Neural progenitor cell (in vitro differentiated cells): ENCODE measurements around the gene PTPRK. TPM values are rescaled to one million over a fixed set of nuclear protein-coding genes. Genes with fewer than 3 reads are reported as not detected.

ENCODE experiments used
- DNase-seq: peaks from one replicate; pipeline ENCODE4 v3.0.0-alpha.2; 2016; ENCODE audit warnings: low spot score
- H2AFZ ChIP-seq: fragments of 200-600 bp; sonication (generic); replicated peaks from 2 replicates; pipeline ENCODE4 v1.6.1; 2016; ENCODE audit warnings: antibody characterized with exemption
- H3F3A ChIP-seq: fragments of 200-600 bp; sonication (generic); 2 replicates; pipeline ENCODE4 v1.6.1; 2016; ENCODE audit warnings: antibody characterized with exemption, low read depth
- H3K27ac ChIP-seq: fragments of 200-600 bp; sonication (generic); 2 replicates; pipeline ENCODE4 v1.5.1; 2016; ENCODE audit warnings: mild to moderate bottlenecking
- H3K27me3 ChIP-seq: fragments of 200-600 bp; sonication (generic); 2 replicates; pipeline ENCODE4 v1.6.1; 2016; ENCODE audit warnings: mild to moderate bottlenecking, moderate library complexity
- H3K36me3 ChIP-seq: fragments of 200-600 bp; sonication (generic); 2 replicates; pipeline ENCODE4 v1.5.1; 2016
- H3K4me1 ChIP-seq: fragments of 200-600 bp; sonication (generic); 2 replicates; pipeline ENCODE4 v1.6.1; 2016; ENCODE audit warnings: mixed run types
- H3K4me2 ChIP-seq: fragments of 200-600 bp; sonication (generic); 2 replicates; pipeline ENCODE4 v1.6.1; 2016
- H3K4me3 ChIP-seq: fragments of 200-600 bp; sonication (generic); 2 replicates; pipeline ENCODE4 v1.5.1; 2016
- H3K79me2 ChIP-seq: fragments of 200-600 bp; sonication (generic); 2 replicates; pipeline ENCODE4 v1.6.1; 2016; ENCODE audit warnings: low read depth
- H3K9ac ChIP-seq: fragments of 200-600 bp; sonication (generic); 2 replicates; pipeline ENCODE4 v1.6.1; 2016
- H3K9me3 ChIP-seq: fragments of 200-600 bp; sonication (generic); 2 replicates; pipeline ENCODE4 v1.5.1; 2016; ENCODE audit warnings: low read depth
- H4K20me1 ChIP-seq: fragments of 200-600 bp; sonication (generic); 2 replicates; pipeline ENCODE4 v1.6.1; 2016; ENCODE audit warnings: low read depth
- H3K27ac Mint-ChIP-seq: 3 replicates; pipeline ENCODE4 v1.8.0; 2021; ENCODE audit warnings: mixed read lengths
- H3K27me3 Mint-ChIP-seq: 2 replicates; pipeline ENCODE4 v1.8.0; 2022; ENCODE audit warnings: low read depth, mild to moderate bottlenecking, inconsistent platforms, moderate library complexity, mixed read lengths; ENCODE audit not compliant: insufficient read depth
- H3K36me3 Mint-ChIP-seq: 3 replicates; pipeline ENCODE4 v1.8.0; 2021; ENCODE audit warnings: mixed read lengths
- H3K4me1 Mint-ChIP-seq: 3 replicates; pipeline ENCODE4 v1.8.0; 2021; ENCODE audit warnings: mixed read lengths
- H3K4me3 Mint-ChIP-seq: 3 replicates; pipeline ENCODE4 v1.8.0; 2021; ENCODE audit warnings: mild to moderate bottlenecking, moderate library complexity, mixed read lengths
- H3K9me3 Mint-ChIP-seq: 3 replicates; pipeline ENCODE4 v1.8.0; 2020; ENCODE audit warnings: mixed read lengths
- CTCF ChIP-seq: fragments of 200-600 bp; sonication (generic); IDR thresholded peaks from 2 replicates; pipeline ENCODE4 v1.5.1; 2017; ENCODE audit warnings: antibody characterized with exemption, mild to moderate bottlenecking
- EZH2 ChIP-seq: fragments of 200-600 bp; sonication (generic); IDR thresholded peaks from 2 replicates; pipeline ENCODE4 v1.6.1; 2017; ENCODE audit warnings: antibody characterized with exemption, mild to moderate bottlenecking, moderate library complexity
- EZH2phosphoT487 ChIP-seq: fragments of 200-600 bp; sonication (generic); IDR thresholded peaks from 2 replicates; pipeline ENCODE4 v1.6.1; 2017; ENCODE audit warnings: antibody characterized with exemption
- total RNA-seq: library from RNA; depleted of rRNA; stranded (reverse); fragments of >200 nt; gene quantifications from 2 replicates; pipeline ENCODE4 v1.2.3, GENCODE V29; 2015; ENCODE audit warnings: low replicate concordance

PTPRK gene
- total RNA-seq, 1 donor from 2014 or later = 35.0 TPM

DNA sequence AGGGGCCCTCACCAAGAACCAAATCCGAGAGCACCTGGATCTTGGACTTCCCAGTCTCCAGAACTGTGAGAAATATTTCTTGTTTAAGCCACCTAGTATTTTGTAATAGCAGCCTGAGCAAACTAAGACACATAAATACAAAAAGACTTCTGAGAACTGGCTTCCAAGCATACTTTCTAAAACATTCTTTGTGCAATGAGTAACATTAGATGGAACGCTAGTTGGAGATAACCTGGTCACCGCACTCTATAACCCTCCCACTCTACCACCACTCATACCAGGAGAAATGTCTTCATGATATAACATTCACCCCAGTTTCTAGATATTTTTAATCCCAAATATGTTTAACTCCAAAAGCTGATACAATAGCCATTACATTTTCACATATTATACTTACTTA is 450.0 kb downstream of the PTPRK start:
- TF ChIP-seq CTCF (no peak), EZH2 (no peak), EZH2phosphoT487 (no peak)
- Histone ChIP-seq H3K27me3 (no peaks in the 10 kb centered on the region), H3K4me2 (no peak overlapping the region), H3K4me1 (peaks cover 15% of the 10 kb centered on the region), H3K27ac (no peak overlapping the region), H2AFZ (no peak overlapping the region), H3K9ac (no peak overlapping the region), H3F3A (no peaks in the 10 kb centered on the region), H3K79me2 (no peaks in the 10 kb centered on the region), H3K4me3 (no peak overlapping the region), H3K9me3 (no peaks in the 10 kb centered on the region), H3K36me3 (no peaks in the 10 kb centered on the region), H4K20me1 (no peaks in the 10 kb centered on the region)
- Mint-ChIP-seq H3K9me3 (no peaks in the 10 kb centered on the region), H3K4me3 (no peak overlapping the region), H3K27ac (no peak overlapping the region), H3K36me3 (no peaks in the 10 kb centered on the region), H3K27me3 (no peaks in the 10 kb centered on the region), H3K4me1 (peaks cover 18% of the 10 kb centered on the region)
- DNase-seq = no peak

DNA sequence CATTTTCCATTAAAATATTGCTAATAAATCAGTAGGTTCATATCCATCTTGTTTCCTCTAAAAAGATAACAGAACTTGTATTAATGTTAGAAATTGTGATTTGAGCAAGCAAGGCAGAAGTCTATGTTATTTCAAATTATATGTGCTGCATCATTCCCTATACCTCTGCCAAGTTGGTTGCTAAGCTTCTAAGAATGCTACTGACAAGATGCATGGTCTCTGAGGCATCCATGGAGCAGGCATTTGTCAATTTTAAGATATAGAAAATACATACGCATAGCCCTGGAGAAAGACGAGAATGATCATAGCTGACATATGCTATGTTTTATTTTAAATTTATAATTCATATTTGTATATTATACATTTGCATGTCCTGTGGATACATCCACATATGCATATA is 451.2 kb downstream of the PTPRK start:
- H3K4me1 ChIP-seq = peaks cover 15% of the 10 kb centered on the region
- H3K79me2 ChIP-seq = no peaks in the 10 kb centered on the region
- no peaks in the 10 kb centered on the region for H3K9me3 ChIP-seq
- Mint-ChIP-seq H3K4me3 (no peak overlapping the region), H3K4me1 (peaks cover 18% of the 10 kb centered on the region), H3K27me3 (no peaks in the 10 kb centered on the region), H3K36me3 (no peaks in the 10 kb centered on the region), H3K27ac (no peak overlapping the region), H3K9me3 (no peaks in the 10 kb centered on the region)
- H3K4me3 ChIP-seq = no peak overlapping the region
- no peak overlapping the region for H2AFZ ChIP-seq
- no peak for TF ChIP-seq EZH2
- no peaks in the 10 kb centered on the region for H4K20me1 ChIP-seq
- no peaks in the 10 kb centered on the region for H3K27me3 ChIP-seq
- no peak overlapping the region for H3K4me2 ChIP-seq
- no peak overlapping the region for H3K9ac ChIP-seq
- no peak for DNase-seq
- no peaks in the 10 kb centered on the region for H3F3A ChIP-seq
- no peak overlapping the region for H3K27ac ChIP-seq
- H3K36me3 ChIP-seq = no peaks in the 10 kb centered on the region

DNA sequence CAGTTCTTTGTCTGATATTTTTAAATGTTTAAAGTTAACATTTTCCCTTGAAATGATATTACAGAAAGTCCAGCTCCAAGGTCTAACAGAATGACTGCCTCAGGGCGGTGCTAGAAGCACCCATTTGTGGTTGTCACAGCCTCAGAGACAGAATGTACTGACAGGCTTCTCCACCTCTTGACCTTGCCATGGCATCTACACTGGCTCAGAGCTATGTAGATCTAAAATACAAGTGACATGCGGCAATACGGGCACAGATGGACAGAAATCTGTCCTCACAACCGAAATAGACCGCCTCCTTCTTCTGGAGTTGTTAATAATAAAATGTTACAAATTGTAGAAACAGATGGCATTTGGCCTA is 452.3 kb downstream of the PTPRK start:
- Histone ChIP-seq H3K4me1 (peaks cover 15% of the 10 kb centered on the region), H3K27me3 (no peaks in the 10 kb centered on the region), H3K9me3 (no peaks in the 10 kb centered on the region), H3K36me3 (no peaks in the 10 kb centered on the region), H4K20me1 (no peaks in the 10 kb centered on the region), H3K9ac (no peak overlapping the region), H2AFZ (no peak overlapping the region), H3K4me2 (no peak overlapping the region), H3F3A (no peaks in the 10 kb centered on the region), H3K79me2 (no peaks in the 10 kb centered on the region), H3K4me3 (no peak overlapping the region), H3K27ac (no peak overlapping the region)
- TF ChIP-seq CTCF (no peak), EZH2phosphoT487 (no peak), EZH2 (no peak)
- Mint-ChIP-seq H3K9me3 (no peaks in the 10 kb centered on the region), H3K4me1 (peaks cover 18% of the 10 kb centered on the region), H3K27ac (peak overlapping the region; percentile 17), H3K27me3 (no peaks in the 10 kb centered on the region), H3K36me3 (no peaks in the 10 kb centered on the region), H3K4me3 (no peak overlapping the region)
- DNase-seq = no peak

DNA sequence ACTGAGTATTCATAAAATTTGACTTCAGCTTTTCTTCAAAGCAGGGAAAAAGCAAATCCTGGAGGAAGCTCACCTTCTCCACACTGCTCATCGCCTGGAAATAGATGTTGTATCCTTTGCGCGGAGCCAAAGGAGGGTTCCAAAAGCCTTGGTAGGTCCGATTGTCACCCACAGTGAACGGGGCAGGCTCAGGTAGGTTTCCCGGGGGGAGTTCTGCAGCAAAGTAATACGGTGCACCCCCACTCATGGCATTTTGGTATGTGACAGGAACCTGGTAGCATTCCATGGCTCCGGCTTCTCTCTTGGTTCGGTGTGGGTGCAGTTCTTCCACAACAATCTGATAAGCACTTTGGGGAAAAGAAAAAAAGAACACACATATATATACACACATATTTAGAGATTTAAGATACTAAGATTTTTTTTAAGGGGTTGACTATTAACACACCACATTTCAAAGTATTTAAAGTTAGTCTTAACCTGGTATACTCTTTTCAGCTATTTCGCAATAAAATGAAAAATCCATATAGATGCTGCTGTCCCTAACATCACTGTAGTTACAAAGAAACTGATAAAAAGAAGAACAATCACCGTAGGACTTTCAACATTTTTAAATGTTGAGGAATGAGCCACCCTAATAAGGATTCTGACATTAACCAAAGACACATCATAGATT is 452.8 kb downstream of the PTPRK start:
- peaks cover 15% of the 10 kb centered on the region for H3K4me1 ChIP-seq
- no peak overlapping the region for H2AFZ ChIP-seq
- H3K27ac ChIP-seq = no peak overlapping the region
- no peaks in the 10 kb centered on the region for H3K79me2 ChIP-seq
- H3K9me3 ChIP-seq = no peaks in the 10 kb centered on the region
- H3K27me3 Mint-ChIP-seq = no peaks in the 10 kb centered on the region
- no peaks in the 10 kb centered on the region for H3K36me3 Mint-ChIP-seq
- no peak for DNase-seq
- H3K4me3 ChIP-seq = no peak overlapping the region
- H4K20me1 ChIP-seq = no peaks in the 10 kb centered on the region
- no peak overlapping the region for H3K9ac ChIP-seq
- no peaks in the 10 kb centered on the region for H3K27me3 ChIP-seq
- TF ChIP-seq EZH2 = no peak
- no peak for TF ChIP-seq EZH2phosphoT487
- no peak for TF ChIP-seq CTCF
- H3K36me3 ChIP-seq = no peaks in the 10 kb centered on the region
- H3F3A ChIP-seq = no peaks in the 10 kb centered on the region
- H3K4me1 Mint-ChIP-seq = peaks cover 18% of the 10 kb centered on the region
- H3K4me2 ChIP-seq = peak overlapping the region; percentile 49
- H3K27ac Mint-ChIP-seq = peak overlapping the region; percentile 72
- no peaks in the 10 kb centered on the region for H3K9me3 Mint-ChIP-seq
- no peak overlapping the region for H3K4me3 Mint-ChIP-seq
